ENCODE results near the gene HOXD3. TPM values are rescaled to one million over a fixed set of nuclear protein-coding genes. Genes with fewer than 3 reads are reported as not detected.
A peak's percentile ranks its signal among the peaks of the same experiment; 100 is the strongest.

HOXD3 gene
- total and polyA plus RNA-seq, 4 donors = not detected

DNA sequence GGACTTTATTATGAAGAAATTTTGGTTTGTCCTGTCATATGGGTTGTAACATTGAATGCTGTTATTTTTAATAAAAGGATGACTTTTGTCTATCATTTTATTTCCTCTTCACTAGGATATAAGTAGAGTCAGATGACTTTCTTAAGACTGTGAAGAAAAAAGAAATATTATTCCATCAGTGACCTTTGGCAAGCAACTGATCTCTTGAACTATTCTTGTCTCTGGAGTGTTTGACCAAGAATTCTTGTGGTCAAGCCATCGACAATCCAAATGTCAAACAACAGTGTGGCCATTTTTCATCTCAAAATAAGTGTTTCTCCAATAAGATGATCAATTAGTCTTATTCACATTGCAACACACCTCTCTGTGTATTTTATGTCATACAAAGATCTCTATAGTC, 56.3 kb downstream of the HOXD3 start:
- Histone ChIP-seq H3K27me3 (ENCODE audit: control insufficient read depth in 4 of 4, insufficient read depth in 4 of 4, low read length in 3 of 4) (no peaks in the 10 kb centered on the region), H3K36me3 (ENCODE audit: control insufficient read depth in 4 of 4, insufficient read depth in 3 of 4, low read depth in 1 of 4, low read length in 3 of 4) (no peaks in the 10 kb centered on the region), H3K9me3 (ENCODE audit: control insufficient read depth in 4 of 4, low read length in 3 of 4) (no peaks in the 10 kb centered on the region), H3K27ac (ENCODE audit: low read depth in 1 of 2, low read length in 2 of 2) (no peak overlapping the region), H3K4me1 (ENCODE audit: control insufficient read depth in 4 of 4, insufficient read depth in 4 of 4, low read length in 3 of 4) (no peaks in the 10 kb centered on the region), H3K4me3 (ENCODE audit: low read depth in 1 of 3, low read length in 3 of 3) (no peak overlapping the region), H3K9ac (ENCODE audit: low read depth in 1 of 2, low read length in 2 of 2) (no peak overlapping the region)
- TF ChIP-seq EGR1 (IDR thresholded peaks at IDR 0.05; ENCODE audit: low read depth in 2 of 2) (no peak), FOXA2 (IDR thresholded peaks at IDR 0.05) (no peak)
- TF ChIP-seq, protein P1, sequence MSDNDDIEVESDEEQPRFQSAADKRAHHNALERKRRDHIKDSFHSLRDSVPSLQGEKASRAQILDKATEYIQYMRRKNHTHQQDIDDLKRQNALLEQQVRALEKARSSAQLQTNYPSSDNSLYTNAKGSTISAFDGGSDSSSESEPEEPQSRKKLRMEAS (IDR thresholded peaks at IDR 0.05) = no peak
- 71% methylated on average over 1 of the region's 1 CpG for WGBS
- DNase-seq (ENCODE audit: low spot score) = no peak

Small RNA genes within 50 kb of the gene (small RNA-seq; reads per million reads assigned to genes)
- gene MIR10B = 694 reads per million, percentile 99 among the genes with 10 or more reads in this experiment

Other genes with a start within 250 kb of the HOXD3 start
- gene LNPK, start 155.0 kb upstream of the HOXD3 start, total RNA-seq = 10 to 100 TPM; 17.3 to 25.2 TPM
- gene LNPK, start 155.0 kb upstream of the HOXD3 start, polyA plus RNA-seq = 1 to 10 TPM; 5.5 to 5.7 TPM
- gene EVX2, start 73.3 kb upstream of the HOXD3 start, total RNA-seq = not detected
- gene EVX2, start 73.3 kb upstream of the HOXD3 start, polyA plus RNA-seq = not detected
- not detected for gene HOXD13, start 64.6 kb upstream of the HOXD3 start, total RNA-seq
- gene HOXD13, start 64.6 kb upstream of the HOXD3 start, polyA plus RNA-seq = not detected
- gene HOXD12, start 57.5 kb upstream of the HOXD3 start, total RNA-seq = not detected
- not detected for gene HOXD12, start 57.5 kb upstream of the HOXD3 start, polyA plus RNA-seq
- gene HOXD11, start 50.0 kb upstream of the HOXD3 start, total RNA-seq = not detected
- not detected for gene HOXD11, start 50.0 kb upstream of the HOXD3 start, polyA plus RNA-seq
- not detected for gene HOXD10, start 40.5 kb upstream of the HOXD3 start, total RNA-seq
- gene HOXD10, start 40.5 kb upstream of the HOXD3 start, polyA plus RNA-seq = not detected
- not detected for gene HOXD9, start 34.6 kb upstream of the HOXD3 start, total RNA-seq
- under 1 TPM in 1 of 2 donors, not detected in 1; 0.07 TPM for gene HOXD9, start 34.6 kb upstream of the HOXD3 start, polyA plus RNA-seq
- under 1 TPM; 0.08 to 0.19 TPM for gene HOXD8, start 27.6 kb upstream of the HOXD3 start, total RNA-seq
- under 1 TPM in 1 of 2 donors, not detected in 1; 0.06 TPM for gene HOXD8, start 27.6 kb upstream of the HOXD3 start, polyA plus RNA-seq
- not detected for gene HOXD4, start 5.8 kb upstream of the HOXD3 start, total RNA-seq
- not detected for gene HOXD4, start 5.8 kb upstream of the HOXD3 start, polyA plus RNA-seq
- gene HOXD1, start 31.4 kb downstream of the HOXD3 start, total RNA-seq = not detected
- not detected for gene HOXD1, start 31.4 kb downstream of the HOXD3 start, polyA plus RNA-seq
- 10 to 100 TPM; 11.8 to 12.1 TPM for gene MTX2, start 112.1 kb downstream of the HOXD3 start, total RNA-seq
- 10 to 100 TPM; 13.3 to 23.5 TPM for gene MTX2, start 112.1 kb downstream of the HOXD3 start, polyA plus RNA-seq

Measured in liver (tissue), 10 donors.